ENCODE data around the gene SORCS2.
A peak's percentile ranks its signal among the peaks of the same experiment; 100 is the strongest.

SORCS2 gene

DNA sequence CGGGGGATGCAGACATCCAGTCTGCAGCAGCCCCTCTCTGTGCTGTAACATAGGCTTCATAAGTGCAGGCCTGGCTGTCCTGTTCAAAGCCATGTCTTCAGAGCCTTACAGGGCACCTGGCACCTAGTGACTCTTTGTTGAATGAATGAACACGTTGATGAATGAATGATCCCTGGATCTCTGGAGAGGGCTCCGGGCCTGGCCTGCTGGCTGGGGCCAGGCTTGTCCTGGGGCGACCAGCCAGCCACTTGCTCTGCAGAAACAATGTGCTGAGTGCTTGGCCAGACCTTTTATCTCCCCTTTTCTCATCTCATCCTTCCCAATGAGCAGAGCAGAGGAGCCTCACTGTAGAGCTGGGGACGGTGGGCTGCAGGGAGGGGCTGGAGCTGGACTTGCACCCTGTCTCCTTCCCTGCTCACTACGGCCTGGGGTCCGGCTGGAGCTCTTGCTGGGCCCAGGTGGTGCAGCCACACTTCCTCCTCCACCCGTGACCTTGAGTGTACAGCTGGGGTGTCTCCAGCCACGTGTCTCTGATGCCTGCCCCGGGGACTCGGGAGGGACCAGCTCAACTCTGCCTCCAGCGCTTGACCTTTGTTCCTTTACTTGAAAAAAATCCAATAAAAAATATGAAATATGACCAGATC, 164.5 kb downstream of the SORCS2 start:
- Histone ChIP-seq H3K27me3 (no peaks in the 10 kb centered on the region), H3K4me1 (peaks cover 28% of the 10 kb centered on the region), H3K36me3 (no peaks in the 10 kb centered on the region), H3K4me3 (ENCODE audit: low read depth, low read length) (no peak overlapping the region), H3K9me3 (no peaks in the 10 kb centered on the region)
- DNase-seq = peak; percentile 50
- TF ChIP-seq CTCF (IDR thresholded peaks at IDR 0.05; ENCODE audit: low read depth, low read length) = no peak

DNA sequence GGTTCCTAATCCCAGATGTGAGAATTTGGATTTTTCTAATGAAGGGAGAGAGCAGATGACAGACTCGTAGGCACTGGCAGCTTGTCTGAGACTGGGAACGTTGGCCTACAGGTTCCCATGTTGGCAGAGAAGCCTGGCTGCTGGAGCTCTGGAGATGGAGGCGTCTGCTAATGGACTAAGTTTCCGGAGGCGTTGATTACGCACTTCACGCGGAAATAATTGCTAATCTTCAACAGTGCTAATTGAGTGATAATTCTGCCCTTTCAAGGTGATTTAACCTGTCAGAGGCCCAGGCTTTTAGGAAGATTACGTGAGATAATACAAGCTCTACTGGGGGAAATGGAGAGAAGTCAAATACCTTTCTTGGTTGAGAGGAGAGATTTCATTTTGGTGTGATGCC, 165.0 kb downstream of the SORCS2 start:
- no peaks in the 10 kb centered on the region for H3K36me3 ChIP-seq
- TF ChIP-seq CTCF (IDR thresholded peaks at IDR 0.05; ENCODE audit: low read depth, low read length) = no peak
- no peak for DNase-seq
- H3K4me1 ChIP-seq = peaks cover 28% of the 10 kb centered on the region
- no peaks in the 10 kb centered on the region for H3K27me3 ChIP-seq
- H3K9me3 ChIP-seq = no peaks in the 10 kb centered on the region
- H3K4me3 ChIP-seq (ENCODE audit: low read depth, low read length) = no peak overlapping the region

- TF ChIP-seq CTCF (IDR thresholded peaks at IDR 0.05; ENCODE audit: low read depth, low read length) = no peak
- DNase-seq = no peak
- no peak overlapping the region for H3K4me3 ChIP-seq (ENCODE audit: low read depth, low read length)
- no peaks in the 10 kb centered on the region for H3K9me3 ChIP-seq
- no peaks in the 10 kb centered on the region for H3K36me3 ChIP-seq
- peaks cover 28% of the 10 kb centered on the region for H3K4me1 ChIP-seq
- no peaks in the 10 kb centered on the region for H3K27me3 ChIP-seq
Observed at GRCh38 chr4:7358100-7358735, 165.9 kb downstream of the SORCS2 start.

DNA sequence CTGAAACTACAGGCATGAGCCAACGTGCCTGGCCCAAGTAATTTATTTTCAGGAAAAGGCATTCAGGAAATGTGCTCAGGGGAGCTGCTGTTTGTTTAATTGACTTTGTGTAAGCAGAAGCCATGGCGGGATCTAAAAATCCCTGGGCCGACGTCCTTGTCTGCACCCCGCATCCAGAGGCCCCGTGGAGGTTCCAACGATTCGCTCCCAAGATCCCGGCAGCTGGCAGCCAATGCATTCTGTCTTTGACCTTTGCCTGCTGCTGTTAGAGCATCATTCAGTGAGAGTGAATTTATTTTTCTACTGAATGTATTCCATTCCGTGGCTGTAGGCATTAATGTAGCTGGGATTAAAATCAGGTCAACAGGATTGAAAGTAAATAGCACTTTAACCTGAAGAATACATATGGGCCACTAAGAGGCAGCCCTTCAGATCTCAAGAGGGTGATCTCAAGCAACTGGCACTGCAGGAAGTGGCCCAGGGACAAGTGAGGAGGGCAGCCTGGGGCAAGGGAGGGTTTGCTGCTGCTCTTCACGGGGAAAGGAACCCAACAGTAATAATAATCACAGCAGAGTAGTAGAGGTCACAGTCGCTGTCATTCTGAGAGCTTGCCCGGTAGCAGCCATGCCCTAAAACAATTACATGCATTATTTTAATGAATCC, 167.2 kb downstream of the SORCS2 start:
- TF ChIP-seq CTCF (IDR thresholded peaks at IDR 0.05; ENCODE audit: low read depth, low read length) = no peak
- peaks cover 28% of the 10 kb centered on the region for H3K4me1 ChIP-seq
- H3K9me3 ChIP-seq = no peaks in the 10 kb centered on the region
- DNase-seq = no peak
- H3K36me3 ChIP-seq = no peaks in the 10 kb centered on the region
- no peaks in the 10 kb centered on the region for H3K27me3 ChIP-seq
- no peak overlapping the region for H3K4me3 ChIP-seq (ENCODE audit: low read depth, low read length)

DNA sequence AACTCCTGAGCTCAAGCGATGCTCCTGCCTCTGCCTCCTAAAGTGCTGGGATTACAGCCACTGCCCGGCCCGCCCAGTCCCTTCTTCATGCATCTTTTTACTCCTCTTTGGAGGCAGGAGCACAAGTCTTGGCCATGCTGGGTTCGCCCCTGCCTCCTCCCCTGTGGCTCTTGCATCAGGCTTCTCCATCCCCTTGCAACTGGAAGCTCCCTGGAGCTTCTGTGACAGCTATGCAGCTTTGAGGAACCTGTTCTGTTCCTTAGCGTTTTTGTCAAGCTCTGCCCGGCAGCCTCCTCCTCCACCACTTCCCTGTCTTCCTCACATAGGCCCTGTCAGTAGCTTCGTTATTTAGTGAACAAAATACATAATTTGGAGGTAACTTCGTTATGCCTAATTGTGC, 168.5 kb downstream of the SORCS2 start:
- H3K4me3 ChIP-seq (ENCODE audit: low read depth, low read length) = no peak overlapping the region
- no peaks in the 10 kb centered on the region for H3K9me3 ChIP-seq
- H3K36me3 ChIP-seq = no peaks in the 10 kb centered on the region
- no peak for DNase-seq
- H3K27me3 ChIP-seq = no peaks in the 10 kb centered on the region
- peaks cover 28% of the 10 kb centered on the region for H3K4me1 ChIP-seq
- no peak for TF ChIP-seq CTCF (IDR thresholded peaks at IDR 0.05; ENCODE audit: low read depth, low read length)

All from BE2C (cell line).